Neural cell (in vitro differentiated cells): ENCODE data around the gene PARVB. TPM values are rescaled to one million over a fixed set of nuclear protein-coding genes. Genes with fewer than 3 reads are reported as not detected.

Experiments used
- H2AFZ ChIP-seq: fragments of 200-600, 300-800 bp; sonication (generic), shearing (Covaris generic); 2 replicates; pipeline ENCODE4 v1.6.0; 2014; ENCODE audit warnings: low read depth, mild to moderate bottlenecking, antibody characterized with exemption, low read length, moderate library complexity
- H3F3A ChIP-seq: fragments of 200-600 bp; shearing (Covaris generic); 2 replicates; pipeline ENCODE4 v1.6.1; 2016; ENCODE audit warnings: mild to moderate bottlenecking, moderate library complexity, mixed read lengths, antibody characterized with exemption, low read length; ENCODE audit not compliant: insufficient read depth, poor library complexity, severe bottlenecking
- H3K27ac ChIP-seq: fragments of 200-600, 300-800 bp; sonication (generic), shearing (Covaris generic); 2 replicates; pipeline ENCODE4 v1.5.1; 2014; ENCODE audit warnings: mild to moderate bottlenecking, low read length, moderate library complexity
- H3K27me3 ChIP-seq: fragments of 300-800, 200-600 bp; sonication (generic), shearing (Covaris generic); 2 replicates; pipeline ENCODE4 v1.6.0; 2014; ENCODE audit warnings: mild to moderate bottlenecking, low read depth, low read length, moderate library complexity; ENCODE audit not compliant: insufficient read depth
- H3K36me3 ChIP-seq: fragments of 300-800, 200-600 bp; sonication (generic), shearing (Covaris generic); 2 replicates; pipeline ENCODE4 v1.5.1; 2014; ENCODE audit warnings: mild to moderate bottlenecking, antibody characterized with exemption, low read length, moderate library complexity; ENCODE audit not compliant: insufficient read depth
- H3K4me2 ChIP-seq: fragments of 300-800, 200-600 bp; sonication (generic), shearing (Covaris generic); 2 replicates; pipeline ENCODE4 v1.6.0; 2014; ENCODE audit warnings: mild to moderate bottlenecking, low read length
- H3K4me3 ChIP-seq: fragments of 300-800, 200-600 bp; sonication (generic), shearing (Covaris generic); 2 replicates; pipeline ENCODE4 v1.5.1; 2014; ENCODE audit warnings: mild to moderate bottlenecking, low read length, moderate library complexity
- H3K79me2 ChIP-seq: fragments of 200-600 bp; shearing (Covaris generic); replicated peaks from 2 replicates; pipeline ENCODE4 v1.6.0; 2014; ENCODE audit warnings: mild to moderate bottlenecking, low read length, moderate library complexity; ENCODE audit not compliant: insufficient read depth
- H3K9ac ChIP-seq: fragments of 300-800, 200-600 bp; sonication (generic), shearing (Covaris generic); 2 replicates; pipeline ENCODE4 v1.6.1; 2016; ENCODE audit warnings: mild to moderate bottlenecking, low read length, mixed read lengths
- H3K9me2 ChIP-seq: fragments of 200-600 bp; shearing (Covaris generic); 2 replicates; pipeline ENCODE4 v1.6.1; 2016; ENCODE audit warnings: mild to moderate bottlenecking, low read length, mixed read lengths; ENCODE audit not compliant: insufficient read depth
- H3K9me3 ChIP-seq: fragments of 200-600, 300-800 bp; sonication (generic), shearing (Covaris generic); 2 replicates; pipeline ENCODE4 v1.6.1; 2016; ENCODE audit warnings: mild to moderate bottlenecking, mixed run types, low read length, moderate library complexity, mixed read lengths
- H4K20me1 ChIP-seq: fragments of 200-600 bp; shearing (Covaris generic); 2 replicates; pipeline ENCODE4 v1.6.1; 2016; ENCODE audit warnings: mild to moderate bottlenecking, mixed run types; ENCODE audit not compliant: insufficient read depth
- CTCF ChIP-seq: fragments of 450-650 bp; IDR thresholded peaks from 2 replicates; pipeline ENCODE4 v1.5.1; 2014; ENCODE audit warnings: antibody characterized with exemption, mild to moderate bottlenecking, moderate library complexity; ENCODE audit not compliant: poor library complexity, severe bottlenecking
- EP300 ChIP-seq: fragments of 450-650 bp; conservative IDR thresholded peaks from 2 replicates; pipeline ENCODE4 v1.6.1; 2014; ENCODE audit warnings: antibody characterized with exemption, mild to moderate bottlenecking, moderate library complexity; ENCODE audit not compliant: poor library complexity, severe bottlenecking
- EZH2 ChIP-seq: fragments of 200-600, 300-800 bp; shearing (Covaris generic), sonication (generic); IDR thresholded peaks from 2 replicates; pipeline ENCODE4 v1.6.1; 2014; ENCODE audit warnings: antibody characterized with exemption, low read length, borderline replicate concordance, mild to moderate bottlenecking; ENCODE audit not compliant: insufficient read depth, poor library complexity, severe bottlenecking
- MXI1 ChIP-seq: fragments of 450-650 bp; conservative IDR thresholded peaks from 2 replicates; pipeline ENCODE4 v1.6.1; 2014; ENCODE audit warnings: antibody characterized with exemption, mild to moderate bottlenecking; ENCODE audit not compliant: poor library complexity, severe bottlenecking
- POLR2AphosphoS5 ChIP-seq: IDR thresholded peaks from 2 replicates; pipeline ENCODE4 v1.6.1; 2012
- RAD21 ChIP-seq: fragments of 450-650 bp; conservative IDR thresholded peaks from 2 replicates; pipeline ENCODE4 v1.6.1; 2014; ENCODE audit warnings: antibody characterized with exemption, mild to moderate bottlenecking, moderate library complexity
- REST ChIP-seq: IDR thresholded peaks from 2 replicates; pipeline ENCODE4 v1.6.1; 2012; ENCODE audit warnings: borderline replicate concordance
- SMC3 ChIP-seq: fragments of 450-650 bp; conservative IDR thresholded peaks from 2 replicates; pipeline ENCODE4 v1.6.1; 2014; ENCODE audit warnings: antibody characterized with exemption, mild to moderate bottlenecking, moderate library complexity; ENCODE audit not compliant: poor library complexity
- TAF1 ChIP-seq: IDR thresholded peaks from 2 replicates; pipeline ENCODE4 v1.6.1; 2012; ENCODE audit warnings: low read depth
- polyA plus RNA-seq: library from polyadenylated mRNA; depleted of rRNA; stranded (reverse); fragments of >200 nt; gene quantifications from 2 replicates; pipeline ENCODE4 v1.2.3, GENCODE V29; 2014

PARVB gene
- polyA plus RNA-seq, 1 donor from 2014 or later: 1.2 TPM

GRCh38 chr22:44045145-44045544 lies 21.0 kb downstream of the PARVB start:
- no peaks in the 10 kb centered on the region for H4K20me1 ChIP-seq
- no peak overlapping the region for H3K27ac ChIP-seq
- no peak overlapping the region for H2AFZ ChIP-seq
- TF ChIP-seq POLR2AphosphoS5: no peak
- no peak for TF ChIP-seq TAF1
- no peak for TF ChIP-seq CTCF
- TF ChIP-seq RAD21: no peak
- TF ChIP-seq EZH2: no peak
- TF ChIP-seq REST: no peak
- TF ChIP-seq SMC3: no peak
- no peak for TF ChIP-seq MXI1
- no peak for TF ChIP-seq EP300
- H3K36me3 ChIP-seq: no peaks in the 10 kb centered on the region
- no peaks in the 10 kb centered on the region for H3K9me2 ChIP-seq
- H3K27me3 ChIP-seq: no peaks in the 10 kb centered on the region
- H3K9me3 ChIP-seq: no peaks in the 10 kb centered on the region
- H3K4me3 ChIP-seq: no peak overlapping the region
- no peak overlapping the region for H3K4me2 ChIP-seq
- H3F3A ChIP-seq: no peaks in the 10 kb centered on the region
- H3K9ac ChIP-seq: no peak overlapping the region
- no peaks in the 10 kb centered on the region for H3K79me2 ChIP-seq

GRCh38 chr22:44046485-44047141 lies 22.5 kb downstream of the PARVB start:
- H3K4me2 ChIP-seq: no peak overlapping the region
- no peaks in the 10 kb centered on the region for H3K79me2 ChIP-seq
- H3K9me3 ChIP-seq: no peaks in the 10 kb centered on the region
- H2AFZ ChIP-seq: no peak overlapping the region
- no peak overlapping the region for H3K4me3 ChIP-seq
- no peaks in the 10 kb centered on the region for H4K20me1 ChIP-seq
- no peak overlapping the region for H3K27ac ChIP-seq
- no peaks in the 10 kb centered on the region for H3K27me3 ChIP-seq
- H3K9ac ChIP-seq: no peak overlapping the region
- no peaks in the 10 kb centered on the region for H3K36me3 ChIP-seq
- no peaks in the 10 kb centered on the region for H3K9me2 ChIP-seq
- TF ChIP-seq EZH2 (no peak), SMC3 (no peak), MXI1 (no peak), POLR2AphosphoS5 (no peak), REST (no peak), RAD21 (no peak), EP300 (no peak), TAF1 (no peak)
- no peaks in the 10 kb centered on the region for H3F3A ChIP-seq
